Ishikawa (cell line): Measurements from ENCODE around the gene GALNT10.

Source experiments
- CEBPB ChIP-seq: IDR thresholded peaks from 2 replicates; pipeline ENCODE4 v1.6.1; 2012
- CREB1 ChIP-seq: IDR thresholded peaks from 2 replicates; pipeline ENCODE4 v1.6.1; 2012; ENCODE audit warnings: low read depth
- EGR1 ChIP-seq: IDR thresholded peaks from 2 replicates; pipeline ENCODE4 v1.6.1; 2012
- EP300 ChIP-seq: IDR thresholded peaks from 2 replicates; pipeline ENCODE4 v1.6.1; 2012; ENCODE audit warnings: borderline replicate concordance
- FOXM1 ChIP-seq: IDR thresholded peaks from 2 replicates; pipeline ENCODE4 v1.6.1; 2012; ENCODE audit warnings: low read depth, borderline replicate concordance
- MAX ChIP-seq: IDR thresholded peaks from 2 replicates; pipeline ENCODE4 v1.6.1; 2012
- NFIC ChIP-seq: IDR thresholded peaks from 2 replicates; pipeline ENCODE4 v1.6.1; 2012
- RAD21 ChIP-seq: IDR thresholded peaks from 2 replicates; pipeline ENCODE4 v1.6.1; 2012; ENCODE audit warnings: low read depth
- REST ChIP-seq: IDR thresholded peaks from 2 replicates; pipeline ENCODE4 v1.6.1; 2012; ENCODE audit warnings: low read depth, mild to moderate bottlenecking
- TAF1 ChIP-seq: IDR thresholded peaks from 2 replicates; pipeline ENCODE4 v1.6.1; 2012; ENCODE audit warnings: low read depth, mild to moderate bottlenecking
- TCF12 ChIP-seq: IDR thresholded peaks from 2 replicates; pipeline ENCODE4 v1.6.1; 2012; ENCODE audit warnings: low read depth
- TEAD4 ChIP-seq: IDR thresholded peaks from 2 replicates; pipeline ENCODE4 v1.6.1; 2012
- USF1 ChIP-seq: IDR thresholded peaks from 2 replicates; pipeline ENCODE4 v1.6.1; 2012
- YY1 ChIP-seq: IDR thresholded peaks from 2 replicates; pipeline ENCODE4 v1.6.1; 2012; ENCODE audit warnings: low read depth
- ZBTB7A ChIP-seq: IDR thresholded peaks from 2 replicates; pipeline ENCODE4 v1.6.1; 2012; ENCODE audit warnings: low read depth

GALNT10 gene

GRCh38 chr5:154352960-154353548 is 162.5 kb downstream of the GALNT10 start:
- TF ChIP-seq NFIC (no peak), TCF12 (no peak), MAX (no peak), REST (no peak), USF1 (no peak), RAD21 (no peak), FOXM1 (no peak), TAF1 (no peak), ZBTB7A (no peak)

GRCh38 chr5:154355129-154355611 is 164.6 kb downstream of the GALNT10 start:
- TF ChIP-seq MAX = no peak
- no peak for TF ChIP-seq CEBPB
- TF ChIP-seq RAD21 = no peak
- TF ChIP-seq EGR1 = no peak
- TF ChIP-seq CREB1 = no peak
- TF ChIP-seq ZBTB7A = no peak
- no peak for TF ChIP-seq USF1
- TF ChIP-seq TEAD4 = no peak
- no peak for TF ChIP-seq REST
- no peak for TF ChIP-seq EP300
- no peak for TF ChIP-seq TAF1
- no peak for TF ChIP-seq FOXM1
- TF ChIP-seq NFIC = no peak
- TF ChIP-seq TCF12 = no peak
- TF ChIP-seq YY1 = no peak

GRCh38 chr5:154356020-154356655 is 165.6 kb downstream of the GALNT10 start:
- TF ChIP-seq MAX = no peak

- no peak for TF ChIP-seq EGR1
- TF ChIP-seq FOXM1 = no peak
- no peak for TF ChIP-seq YY1
- TF ChIP-seq USF1 = no peak
- no peak for TF ChIP-seq CEBPB
- no peak for TF ChIP-seq RAD21
- no peak for TF ChIP-seq EP300
- TF ChIP-seq TEAD4 = no peak
- TF ChIP-seq NFIC = no peak
- no peak for TF ChIP-seq ZBTB7A
- no peak for TF ChIP-seq TAF1
- TF ChIP-seq CREB1 = no peak
- no peak for TF ChIP-seq TCF12
- no peak for TF ChIP-seq MAX
- no peak for TF ChIP-seq REST
Observed at GRCh38 chr5:154356958-154357357, 166.4 kb downstream of the GALNT10 start.
